GM19468 (cell line): ENCODE results near the gene KCNA10.

Experiments
- ATAC-seq: cut with Tn5 transposase; IDR thresholded peaks from one replicate; pipeline ENCODE4 v1.9.1; 2021; ENCODE audit warnings: mild to moderate bottlenecking, moderate library complexity, moderate number of reproducible peaks; ENCODE audit not compliant: unreplicated experiment; ENCODE audit errors: extremely low read depth

The KCNA10 gene

DNA sequence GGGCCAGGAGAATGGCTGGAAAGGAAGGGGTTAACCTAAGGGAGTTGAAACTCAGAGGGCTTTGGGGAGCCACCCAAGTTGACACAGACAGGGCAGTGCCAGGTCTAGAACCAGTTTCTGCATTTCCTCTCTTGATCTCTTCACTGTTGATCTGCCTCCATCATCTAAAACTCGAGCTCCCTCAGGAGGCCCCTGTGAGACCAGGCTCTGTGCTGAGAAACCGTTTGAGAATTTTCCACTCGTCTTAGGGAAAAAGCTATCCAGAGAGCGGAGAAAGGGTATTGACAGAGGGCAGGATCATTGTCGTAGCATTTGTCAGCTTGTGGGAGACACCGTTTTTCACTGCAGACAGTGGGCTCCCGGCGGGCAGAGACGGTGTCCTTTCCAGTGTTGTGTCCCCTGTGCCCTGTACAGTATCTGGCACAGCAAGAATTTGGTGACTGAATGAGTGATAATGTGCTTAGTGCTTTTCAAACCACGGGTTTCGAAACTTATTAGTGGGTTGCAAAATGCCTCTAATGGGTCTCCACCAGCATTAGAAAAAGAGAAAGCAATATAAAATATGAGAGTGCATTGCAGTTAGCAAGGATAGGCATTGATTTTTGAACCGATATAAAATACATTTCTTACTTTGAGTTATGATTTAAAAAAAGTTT, 36.9 kb downstream of the KCNA10 start:
- no peak for ATAC-seq

DNA sequence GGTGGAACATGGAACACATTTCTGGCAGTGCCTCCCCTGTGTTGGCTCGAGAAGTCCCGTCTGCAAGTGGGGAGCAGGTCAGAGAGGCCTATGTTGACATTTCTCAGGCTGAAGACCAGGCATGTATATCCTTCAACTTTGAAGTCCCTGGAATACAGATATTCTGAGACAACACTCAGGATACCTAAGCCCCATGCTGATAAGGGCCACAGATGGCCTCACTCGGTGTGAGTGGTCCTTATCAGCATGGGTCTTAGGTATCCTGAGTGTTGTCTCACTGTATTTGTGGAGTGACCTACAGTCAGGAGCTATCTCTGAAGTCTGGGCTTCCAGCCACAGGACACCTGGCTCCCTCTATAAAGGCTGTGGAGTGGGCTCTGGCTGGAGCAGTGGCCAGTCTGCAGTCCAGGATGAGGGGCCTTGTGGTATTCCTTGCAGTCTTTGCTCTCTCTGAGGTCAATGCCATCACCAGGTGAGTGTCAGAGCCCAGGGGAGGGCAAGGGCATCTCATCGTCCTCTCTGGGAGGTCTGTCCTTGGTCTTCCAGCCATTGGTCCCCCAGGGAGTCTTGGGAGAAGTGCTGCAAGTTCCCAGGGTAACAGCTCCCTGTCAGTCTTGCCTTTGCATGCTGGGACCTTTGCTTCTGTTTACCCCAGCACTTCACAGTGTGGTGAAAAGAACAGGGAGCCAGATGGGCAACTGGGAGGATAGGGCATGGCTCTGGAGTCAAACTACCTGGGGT, 38.4 kb downstream of the KCNA10 start:
- no peak for ATAC-seq

DNA sequence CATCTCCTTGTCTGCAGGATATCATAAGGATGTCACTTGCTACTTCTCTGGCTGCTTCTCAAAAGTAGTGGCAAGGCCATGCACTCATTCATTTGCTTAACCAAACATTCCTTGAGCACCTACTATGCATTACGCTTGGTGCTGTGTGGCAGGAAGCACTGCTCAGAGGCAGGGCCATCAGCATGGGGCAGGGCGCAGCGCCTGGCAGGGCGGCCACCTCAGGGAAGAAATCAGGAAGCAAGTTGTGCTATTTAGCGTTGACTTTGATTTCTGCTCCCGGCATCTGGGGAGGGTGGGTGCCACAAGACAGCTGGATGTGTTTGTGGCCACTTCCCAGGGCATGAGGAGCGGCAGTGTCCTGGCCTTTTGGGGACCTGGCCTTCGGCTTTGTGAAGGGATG, 40.1 kb downstream of the KCNA10 start:
- ATAC-seq = no peak

DNA sequence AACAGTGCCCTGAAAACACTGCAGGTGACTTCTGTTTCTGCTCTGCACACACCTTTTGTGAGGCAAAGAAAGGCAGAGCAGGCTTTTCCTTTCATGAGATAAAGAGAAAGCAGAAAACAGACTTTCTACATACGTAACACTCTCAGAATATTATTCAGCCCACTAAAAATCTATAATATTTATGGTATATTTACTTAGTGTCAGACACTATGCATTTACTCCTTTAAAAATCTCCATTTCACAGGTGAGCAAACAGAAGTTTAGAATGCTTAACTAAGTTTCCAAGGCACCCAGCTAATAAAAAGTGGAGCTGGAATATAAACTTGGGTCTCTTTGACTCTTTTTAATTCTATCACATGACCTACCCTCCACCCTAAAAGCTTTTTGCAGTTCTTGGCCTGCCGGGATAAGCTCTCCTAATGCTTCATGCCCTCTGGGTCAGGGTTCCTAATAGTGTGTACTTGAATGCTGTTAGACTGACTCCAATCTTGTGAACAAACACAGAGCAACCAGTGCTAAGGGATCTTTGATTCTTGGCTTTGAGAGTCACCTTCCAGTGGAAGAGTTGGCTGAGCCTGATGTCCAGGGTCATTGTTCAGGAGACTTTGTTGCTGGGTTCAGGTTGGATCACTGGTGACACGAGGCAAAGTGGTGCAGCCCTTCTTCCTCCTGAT, 40.9 kb downstream of the KCNA10 start:
- ATAC-seq = no peak

DNA sequence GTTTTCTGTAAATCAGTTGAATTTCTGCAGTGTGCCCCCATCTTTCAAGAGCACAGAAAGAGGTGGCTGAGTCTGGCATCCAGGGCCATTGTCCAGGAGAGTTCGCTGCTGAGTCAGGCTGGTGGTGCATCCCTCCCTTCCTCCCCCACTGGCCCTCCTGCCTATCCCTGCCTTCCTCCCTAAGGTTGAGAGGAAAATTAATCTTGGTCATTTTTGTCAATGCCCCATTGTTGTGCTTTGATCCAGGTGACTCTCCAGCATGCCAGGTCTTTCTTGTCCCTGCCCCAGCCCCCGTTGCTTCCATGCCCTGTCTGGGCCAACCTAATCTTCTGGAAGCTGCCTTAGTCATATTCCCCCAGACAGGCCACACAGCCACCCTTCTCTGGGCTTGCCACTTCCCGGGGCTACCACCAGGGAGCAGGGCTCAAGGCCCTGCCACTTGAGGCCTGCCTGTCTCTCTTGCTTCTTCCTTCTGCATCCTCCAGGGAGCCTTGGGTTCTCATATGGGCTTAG, 41.5 kb downstream of the KCNA10 start:
- no peak for ATAC-seq

DNA sequence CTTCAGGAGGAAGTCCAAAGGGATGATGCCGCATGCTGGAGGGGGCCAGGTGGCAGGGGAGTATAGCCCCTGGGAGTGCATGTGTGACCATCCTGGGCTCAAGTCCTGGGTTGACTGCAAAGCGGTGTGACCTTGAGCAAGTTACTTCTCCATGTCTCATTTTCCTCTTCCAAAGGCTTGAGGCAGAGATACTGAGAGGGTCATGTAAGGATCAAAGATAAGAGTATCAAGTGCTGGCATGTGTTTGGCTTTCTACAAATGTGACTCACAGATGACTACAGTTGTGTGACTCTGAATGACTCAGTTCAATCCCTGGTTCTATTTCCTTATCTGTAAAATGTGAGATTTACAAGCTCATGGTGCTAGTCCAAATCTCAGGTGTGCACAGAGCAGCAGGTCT, 41.9 kb downstream of the KCNA10 start:
- no peak for ATAC-seq

DNA sequence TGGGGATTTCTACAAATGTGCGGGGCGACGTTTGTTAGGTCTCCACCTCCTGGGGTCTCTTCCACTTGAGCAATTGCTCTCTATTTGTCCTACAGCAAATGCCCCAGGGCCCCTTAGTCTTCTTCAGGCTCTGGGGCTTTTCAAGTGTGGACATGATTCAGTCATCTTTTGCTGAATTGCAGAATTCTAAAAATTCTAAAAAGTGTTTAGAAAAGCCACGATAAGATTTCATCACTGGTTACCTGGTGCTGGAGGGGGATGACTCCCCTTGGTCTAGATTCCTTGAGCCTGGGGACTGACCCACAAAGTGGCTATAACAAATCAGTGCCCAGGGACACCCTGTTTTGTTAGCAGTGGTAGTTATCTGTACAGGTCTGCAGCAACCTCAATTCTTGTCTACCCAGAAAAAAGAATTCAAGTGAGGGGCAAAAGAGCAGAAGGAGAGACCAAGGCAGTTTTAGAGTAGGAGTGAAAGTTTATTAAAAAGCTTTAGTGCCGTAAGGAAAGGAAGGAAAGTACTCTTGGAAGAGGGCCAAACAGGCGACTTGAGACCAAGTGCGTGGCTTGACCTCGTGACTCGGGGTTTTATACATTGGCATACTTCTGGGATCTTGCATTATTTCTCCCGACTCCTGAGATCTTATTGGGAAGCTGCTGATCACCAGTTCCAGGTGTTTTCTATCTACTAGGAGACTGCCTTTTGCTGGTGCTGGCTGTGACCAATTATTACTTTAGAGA, 42.8 kb downstream of the KCNA10 start:
- no peak for ATAC-seq

DNA sequence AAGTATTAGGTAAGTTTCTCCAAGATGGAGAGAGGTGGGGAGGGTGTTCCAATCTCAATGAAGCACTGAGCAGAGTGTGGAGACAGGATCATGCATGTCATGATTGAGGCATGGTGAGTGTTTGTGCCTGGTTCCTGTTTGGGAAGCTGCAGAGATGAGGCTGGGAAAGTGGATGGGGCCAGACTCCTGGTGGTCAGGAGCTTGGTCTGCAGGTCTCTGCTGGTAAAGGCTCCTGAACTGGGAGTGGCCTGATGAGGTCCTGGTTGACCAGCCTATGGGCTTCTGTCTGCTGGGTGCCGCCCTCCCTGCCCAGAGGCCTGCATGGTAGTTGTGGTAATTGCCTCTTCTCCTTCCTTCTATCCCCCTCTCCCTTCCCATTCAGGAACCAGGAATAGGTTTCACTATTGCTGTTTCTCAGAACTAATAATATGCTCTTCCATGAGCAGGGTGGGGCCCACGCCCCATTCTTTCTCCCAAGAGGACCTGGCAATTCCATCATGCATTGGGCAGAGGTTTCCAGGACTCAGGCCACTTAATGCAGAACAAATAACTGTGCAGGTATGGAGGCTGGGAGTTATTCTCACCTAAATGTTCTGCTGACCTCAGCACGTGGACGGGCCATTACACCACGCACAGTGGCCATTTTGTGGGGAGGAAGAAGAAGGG, 43.5 kb downstream of the KCNA10 start:
- no peak for ATAC-seq

DNA sequence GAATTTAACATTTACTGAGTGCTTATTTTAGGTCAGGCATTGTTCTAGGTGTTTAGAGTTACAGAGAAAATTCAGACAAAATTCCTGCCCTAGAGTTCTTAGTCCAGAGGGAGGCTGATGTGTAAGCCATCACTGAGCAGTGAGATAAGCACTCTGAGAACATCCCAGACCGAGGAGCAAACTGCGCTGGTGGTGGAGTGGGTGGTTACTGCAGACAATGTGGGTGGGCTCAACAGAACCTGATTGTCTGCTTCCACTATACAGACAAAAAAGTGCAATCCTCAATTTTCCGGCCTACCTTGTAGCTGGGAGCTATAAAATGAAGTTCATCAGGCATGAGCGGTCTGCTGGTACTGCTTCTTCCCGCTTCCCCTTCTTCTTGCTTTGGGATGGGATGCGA, 44.5 kb downstream of the KCNA10 start:
- no peak for ATAC-seq

DNA sequence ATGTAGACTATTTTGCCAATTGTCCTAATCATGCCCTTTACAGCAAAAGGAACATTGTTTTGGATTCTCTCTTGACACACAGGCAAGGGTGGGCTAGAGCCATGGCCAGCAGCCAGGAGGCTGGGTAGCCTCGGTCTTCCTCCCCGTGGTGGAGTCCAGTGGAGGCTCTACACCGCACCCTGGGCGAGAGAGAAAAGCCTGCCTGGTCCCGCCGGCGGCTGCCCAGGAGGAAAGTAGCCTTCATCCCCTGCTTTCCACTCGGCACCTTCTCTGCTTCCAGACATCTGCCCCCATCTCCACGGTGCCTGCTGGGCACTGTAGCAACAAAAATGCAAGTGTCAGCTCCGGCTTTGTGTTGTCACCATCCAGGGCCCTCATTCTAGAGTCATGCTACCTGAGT, 46.4 kb downstream of the KCNA10 start:
- no peak for ATAC-seq

DNA sequence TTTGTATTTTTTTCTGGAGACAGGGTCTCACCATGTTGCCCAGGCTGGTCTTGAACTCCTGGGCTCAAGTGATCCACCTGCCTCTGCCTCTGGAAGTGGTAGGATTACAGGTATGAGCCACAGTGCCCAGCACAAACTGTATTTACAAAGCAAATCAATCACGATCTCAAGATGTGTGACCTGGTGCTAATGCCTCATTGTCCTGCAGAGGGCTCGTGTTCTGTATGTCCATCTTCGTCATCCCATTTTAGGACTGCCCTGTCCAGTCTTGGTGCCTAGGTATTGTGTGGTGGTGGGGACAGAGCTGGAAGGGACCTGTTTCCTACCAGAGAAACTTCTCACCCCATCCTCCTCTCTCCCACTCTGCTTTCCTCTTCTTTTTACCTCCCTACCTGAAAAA, 47.8 kb downstream of the KCNA10 start:
- ATAC-seq = no peak
